Suprapubic skin (tissue), 4 donors: ENCODE results near the gene CDK19.

Experiments
- EP300 ChIP-seq: sonication (generic); formaldehyde crosslinking; IDR thresholded peaks from one replicate; pipeline ENCODE4 v1.6.1; 2017; ENCODE audit warnings: antibody characterized with exemption
- POLR2A ChIP-seq, 2 donors: fragments of 450-650 bp; IDR thresholded peaks; one replicate each; pipeline ENCODE4 v1.6.1; 2017; ENCODE audit warnings: antibody characterized with exemption in 2 of 2, mild to moderate bottlenecking in 2 of 2, moderate library complexity in 2 of 2
- POLR2AphosphoS5 ChIP-seq, 3 donors: sonication (generic); formaldehyde crosslinking; IDR thresholded peaks; one replicate each; pipeline ENCODE4 v1.6.1; 2017; ENCODE audit warnings: antibody characterized with exemption in 3 of 3
- TF ChIP-seq, protein P1 (sequence below), 2 donors: fragments of 200-600 bp in 1 of 2; fragments of 450-650 bp in 1 of 2; sonication (generic) in 1 of 2; IDR thresholded peaks; one replicate each; pipeline ENCODE4 v1.5.1; 2016 to 2019; ENCODE audit warnings: antibody characterized with exemption in 2 of 2, mild to moderate bottlenecking in 1 of 2, moderate library complexity in 1 of 2

DNA sequence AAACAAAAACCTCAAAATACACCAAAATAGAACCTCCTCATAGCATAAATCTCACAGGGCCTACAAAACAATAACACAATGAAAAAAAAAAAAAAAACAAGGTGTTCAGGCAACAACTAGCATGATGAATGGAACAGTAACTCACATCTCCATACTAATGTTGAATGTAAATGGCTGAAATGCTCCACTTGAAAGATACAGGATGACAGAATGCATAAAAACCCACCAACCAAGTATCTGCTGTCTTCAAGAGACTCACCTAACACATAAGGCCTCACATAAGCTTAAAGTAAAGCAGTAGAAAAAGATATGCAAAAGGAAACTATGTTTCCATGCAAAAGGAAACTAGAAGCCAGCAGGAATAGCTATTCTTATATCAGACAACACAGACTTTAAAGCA lies 121.3 kb downstream of the CDK19 start:
- TF ChIP-seq, protein P1, sequence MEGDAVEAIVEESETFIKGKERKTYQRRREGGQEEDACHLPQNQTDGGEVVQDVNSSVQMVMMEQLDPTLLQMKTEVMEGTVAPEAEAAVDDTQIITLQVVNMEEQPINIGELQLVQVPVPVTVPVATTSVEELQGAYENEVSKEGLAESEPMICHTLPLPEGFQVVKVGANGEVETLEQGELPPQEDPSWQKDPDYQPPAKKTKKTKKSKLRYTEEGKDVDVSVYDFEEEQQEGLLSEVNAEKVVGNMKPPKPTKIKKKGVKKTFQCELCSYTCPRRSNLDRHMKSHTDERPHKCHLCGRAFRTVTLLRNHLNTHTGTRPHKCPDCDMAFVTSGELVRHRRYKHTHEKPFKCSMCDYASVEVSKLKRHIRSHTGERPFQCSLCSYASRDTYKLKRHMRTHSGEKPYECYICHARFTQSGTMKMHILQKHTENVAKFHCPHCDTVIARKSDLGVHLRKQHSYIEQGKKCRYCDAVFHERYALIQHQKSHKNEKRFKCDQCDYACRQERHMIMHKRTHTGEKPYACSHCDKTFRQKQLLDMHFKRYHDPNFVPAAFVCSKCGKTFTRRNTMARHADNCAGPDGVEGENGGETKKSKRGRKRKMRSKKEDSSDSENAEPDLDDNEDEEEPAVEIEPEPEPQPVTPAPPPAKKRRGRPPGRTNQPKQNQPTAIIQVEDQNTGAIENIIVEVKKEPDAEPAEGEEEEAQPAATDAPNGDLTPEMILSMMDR (IDR thresholded peaks at IDR 0.05), result no peak
- TF ChIP-seq POLR2AphosphoS5 (IDR thresholded peaks at IDR 0.05), result no peak
- no peak for TF ChIP-seq POLR2A (IDR thresholded peaks at IDR 0.05)
- no peak for TF ChIP-seq EP300
